GM12872 (cell line): ENCODE measurements around the gene SEC24D.

Experiments
- CTCF ChIP-seq: IDR thresholded peaks from 3 replicates; pipeline ENCODE4 v1.5.1; 2011; ENCODE audit warnings: low read depth, mild to moderate bottlenecking, low read length, moderate library complexity; ENCODE audit not compliant: insufficient read depth

Gene SEC24D

GRCh38 chr4:118762155-118762554 is 73.8 kb downstream of the SEC24D start:
- TF ChIP-seq CTCF: no peak

- no peak for TF ChIP-seq CTCF
Observed at GRCh38 chr4:118761397-118762016, 74.4 kb downstream of the SEC24D start.

- TF ChIP-seq CTCF: no peak
Observed at GRCh38 chr4:118760493-118760892, 75.4 kb downstream of the SEC24D start.

GRCh38 chr4:118760092-118760491 is 75.8 kb downstream of the SEC24D start:
- no peak for TF ChIP-seq CTCF

GRCh38 chr4:118759481-118759880 is 76.4 kb downstream of the SEC24D start:
- TF ChIP-seq CTCF: no peak

DNA sequence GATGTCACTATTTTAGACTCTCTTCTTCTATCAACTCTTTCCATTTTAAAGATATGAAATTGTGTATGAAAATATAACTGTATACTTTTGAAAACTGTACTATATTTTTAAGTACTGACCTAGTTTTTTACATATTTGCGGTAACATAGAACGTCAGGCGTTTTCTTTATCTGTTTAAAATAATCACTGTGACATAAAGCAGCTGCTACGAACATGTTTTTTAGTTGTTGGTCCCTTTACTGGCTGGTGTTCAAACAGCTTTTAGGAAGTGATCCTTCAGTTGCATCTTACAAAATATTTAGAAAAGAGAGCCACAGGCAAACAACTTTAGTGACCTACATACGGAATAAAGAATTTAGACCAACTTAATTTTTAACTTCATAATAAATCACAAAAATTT is 77.6 kb downstream of the SEC24D start:
- no peak for TF ChIP-seq CTCF

DNA sequence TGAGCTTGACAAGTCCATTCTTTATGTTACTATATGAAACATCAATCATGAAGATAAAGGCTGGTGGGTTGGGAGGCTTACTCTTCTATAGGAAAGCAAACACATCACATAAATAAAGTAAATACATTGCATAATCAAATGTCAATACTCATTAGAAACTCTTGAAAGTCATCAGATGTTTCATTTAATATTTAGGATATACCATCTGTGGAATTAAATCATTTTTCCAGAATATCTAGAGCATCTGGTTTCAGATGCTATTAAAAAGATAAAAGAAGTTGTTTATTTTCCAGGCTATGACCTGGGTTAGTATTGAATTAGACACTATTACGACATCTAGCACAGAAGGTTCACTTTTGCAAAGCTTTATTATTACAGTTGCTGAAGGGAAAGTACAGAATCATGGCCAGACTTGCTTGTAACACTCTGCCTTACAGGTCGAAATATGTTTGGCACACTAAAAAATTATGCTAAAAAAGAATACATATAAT is 78.1 kb downstream of the SEC24D start:
- no peak for TF ChIP-seq CTCF
